ENCODE results near the gene TCN2.
"Not testable (repeated sequence)": the region's sequence is repeated elsewhere in the genome, so short reads cannot be mapped to it uniquely, and the experiment has no call there.

TCN2 gene

GRCh38 chr22:30617819-30618218 is 10.8 kb downstream of the TCN2 start:
- no peak for TF ChIP-seq CTCF (IDR thresholded peaks at IDR 0.05)
- Histone ChIP-seq H3K9me3 (no peaks in the 10 kb centered on the region), H3K36me3 (peaks cover 0 to 80% (median 0%) of the 10 kb centered on the region in 3 donors), H3K27ac (no peak overlapping the region), H3K4me1 (no peaks in the 10 kb centered on the region), H3K27me3 (no peaks in the 10 kb centered on the region), H3K4me3 (no peak overlapping the region)
- no peak for DNase-seq
- intact Hi-C loops (cut with DNase I; ENCODE audit: low total_unique reads), result loop anchor here (10.0 kb wide), 1 partner anchor 287 kb away; no protein-coding TSS in a partner anchor

GRCh38 chr22:30619909-30620308 is 12.9 kb downstream of the TCN2 start:
- intact Hi-C loops (cut with DNase I; ENCODE audit: low total_unique reads), result loop anchor here (10.0 kb wide), 1 partner anchor 285 kb away; no protein-coding TSS in a partner anchor
- not testable (repeated sequence) for H3K27ac ChIP-seq, H3K4me3 ChIP-seq, H3K9me3 ChIP-seq, DNase-seq, H3K4me1 ChIP-seq, H3K27me3 ChIP-seq
- peaks cover 0 to 64% (median 0%) of the 10 kb centered on the region in 3 donors for H3K36me3 ChIP-seq

- no peak for DNase-seq
- no peak for TF ChIP-seq CTCF (IDR thresholded peaks at IDR 0.05)
- no peak overlapping the region for H3K27ac ChIP-seq
- H3K4me3 ChIP-seq, result no peak overlapping the region
- H3K36me3 ChIP-seq, result peaks cover 0 to 16% (median 0%) of the 10 kb centered on the region in 3 donors
- no peaks in the 10 kb centered on the region for H3K27me3 ChIP-seq
- no peaks in the 10 kb centered on the region for H3K4me1 ChIP-seq
- H3K9me3 ChIP-seq, result no peaks in the 10 kb centered on the region
- intact Hi-C loops (cut with DNase I; ENCODE audit: low total_unique reads), result no loop called here
Measured at GRCh38 chr22:30626413-30626812, 19.4 kb downstream of the TCN2 start.

GRCh38 chr22:30627471-30627870 is 20.5 kb downstream of the TCN2 start:
- no peak for DNase-seq
- H3K9me3 ChIP-seq, result no peaks in the 10 kb centered on the region
- no peaks in the 10 kb centered on the region for H3K4me1 ChIP-seq
- H3K4me3 ChIP-seq, result no peak overlapping the region
- intact Hi-C loops (cut with DNase I; ENCODE audit: low total_unique reads), result no loop called here
- no peaks in the 10 kb centered on the region for H3K27me3 ChIP-seq
- no peak for TF ChIP-seq CTCF (IDR thresholded peaks at IDR 0.05)
- H3K27ac ChIP-seq, result no peak overlapping the region
- H3K36me3 ChIP-seq, result peaks cover 0 to 5% (median 0%) of the 10 kb centered on the region in 3 donors

GRCh38 chr22:30628491-30628890 is 21.5 kb downstream of the TCN2 start:
- Histone ChIP-seq H3K9me3 (no peaks in the 10 kb centered on the region), H3K4me1 (no peaks in the 10 kb centered on the region), H3K27me3 (no peaks in the 10 kb centered on the region), H3K4me3 (no peak overlapping the region), H3K36me3 (no peaks in the 10 kb centered on the region), H3K27ac (no peak overlapping the region)
- intact Hi-C loops (cut with DNase I; ENCODE audit: low total_unique reads), result no loop called here
- TF ChIP-seq CTCF (IDR thresholded peaks at IDR 0.05), result no peak
- no peak for DNase-seq

GRCh38 chr22:30631469-30631868 is 24.5 kb downstream of the TCN2 start:
- not testable (repeated sequence) for H3K36me3 ChIP-seq, DNase-seq, H3K27ac ChIP-seq, H3K9me3 ChIP-seq, H3K27me3 ChIP-seq, H3K4me3 ChIP-seq
- peaks cover 4 to 19% (median 15%) of the 10 kb centered on the region in 4 donors for H3K4me1 ChIP-seq
- intact Hi-C loops (cut with DNase I; ENCODE audit: low total_unique reads), result loop anchor here (5.0 kb wide), 1 partner anchor 121 kb away; no protein-coding TSS in a partner anchor

Measured in tibial artery (tissue), 4 donors.